HTR-8/SVneo (cell line): ENCODE measurements around the gene DPP6.
"Not testable (repeated sequence)": the region's sequence is repeated elsewhere in the genome, so short reads cannot be mapped to it uniquely, and the experiment has no call there.

Source experiments
- DNase-seq: peaks from one replicate; pipeline ENCODE4 v3.0.0; 2011; ENCODE audit warnings: low spot score, mixed read lengths; ENCODE audit not compliant: insufficient read length
- FAIRE-seq: peaks from 2 replicates; lab custom pipeline; 2011; peaks lifted over from hg19 to GRCh38; lab: Jason Lieb, UNC

The DPP6 gene

GRCh38 chr7:154051643-154052529 is at the start of gene DPP6:
Gene DPP6 (plus strand): TSS chr7:154052398.
- not testable (repeated sequence) for FAIRE-seq, DNase-seq

- not testable (repeated sequence) for FAIRE-seq
Measured at GRCh38 chr7:154009423-154009911, 42.7 kb upstream of the DPP6 start.

GRCh38 chr7:154010726-154011568 is 41.3 kb upstream of the DPP6 start:
- DNase-seq, FAIRE-seq: not testable (repeated sequence)

More at GRCh38 chr7:154009423-154009911, 42.7 kb upstream of the DPP6 start:
- DNase-seq, result not testable (repeated sequence)

- not testable (repeated sequence) for DNase-seq, FAIRE-seq
Measured at GRCh38 chr7:154012800-154013199, 39.4 kb upstream of the DPP6 start.

GRCh38 chr7:154015636-154016035 is 36.6 kb upstream of the DPP6 start:
- DNase-seq, FAIRE-seq: not testable (repeated sequence)

GRCh38 chr7:154018354-154018753 is 33.8 kb upstream of the DPP6 start:
- not testable (repeated sequence) for DNase-seq, FAIRE-seq

- not testable (repeated sequence) for DNase-seq, FAIRE-seq
Measured at GRCh38 chr7:154027805-154028204, 24.4 kb upstream of the DPP6 start.

- FAIRE-seq, result not testable (repeated sequence)
Measured at GRCh38 chr7:154030476-154031080, 21.6 kb upstream of the DPP6 start.

GRCh38 chr7:154039466-154040165 is 12.6 kb upstream of the DPP6 start:
- FAIRE-seq, DNase-seq: not testable (repeated sequence)

More at GRCh38 chr7:154030476-154031080, 21.6 kb upstream of the DPP6 start:
- DNase-seq, result not testable (repeated sequence)

- not testable (repeated sequence) for DNase-seq, FAIRE-seq
Measured at GRCh38 chr7:154050394-154050793, 1.8 kb upstream of the DPP6 start.

- not testable (repeated sequence) for DNase-seq, FAIRE-seq
Measured at GRCh38 chr7:154051006-154051642, 1.1 kb upstream of the DPP6 start.

- not testable (repeated sequence) for FAIRE-seq, DNase-seq
Measured at GRCh38 chr7:154052530-154053252, 493 bp downstream of the DPP6 start.

GRCh38 chr7:154053466-154054312 is 1.5 kb downstream of the DPP6 start:
- FAIRE-seq, DNase-seq: not testable (repeated sequence)

- not testable (repeated sequence) for DNase-seq, FAIRE-seq
Measured at GRCh38 chr7:154054664-154055063, 2.5 kb downstream of the DPP6 start.

GRCh38 chr7:154055491-154056106 is 3.4 kb downstream of the DPP6 start:
- DNase-seq, FAIRE-seq: not testable (repeated sequence)

GRCh38 chr7:154058783-154059182 is 6.6 kb downstream of the DPP6 start:
- not testable (repeated sequence) for FAIRE-seq, DNase-seq

GRCh38 chr7:154060551-154060950 is 8.4 kb downstream of the DPP6 start:
- FAIRE-seq, DNase-seq: not testable (repeated sequence)
